Fibroblast of lung (primary cell): ENCODE data around the gene ERCC2. TPM values are rescaled to one million over a fixed set of nuclear protein-coding genes. Genes with fewer than 3 reads are reported as not detected.

Experiments used
- DNase-seq, 2 donors: peaks; one replicate each; pipeline versions ENCODE4 v3.0.0 to v3.0.0-alpha.2; 2010; ENCODE audit warnings: low read depth in 2 of 2
- H2AFZ ChIP-seq: 2 replicates; pipeline ENCODE4 v1.5.1; 2012; ENCODE audit warnings: low read length, control low read depth, inconsistent platforms
- H3K27ac ChIP-seq: 2 replicates; pipeline ENCODE4 v1.5.1; 2011; ENCODE audit warnings: low read length, control low read depth; ENCODE audit not compliant: insufficient read depth
- H3K27me3 ChIP-seq: 2 replicates; pipeline ENCODE4 v1.5.1; 2011; ENCODE audit warnings: mild to moderate bottlenecking, low read length; ENCODE audit not compliant: control insufficient read depth, insufficient read depth
- H3K36me3 ChIP-seq: 2 replicates; pipeline ENCODE4 v1.5.1; 2011; ENCODE audit warnings: low read length; ENCODE audit not compliant: control insufficient read depth, insufficient read depth
- H3K4me1 ChIP-seq: 2 replicates; pipeline ENCODE4 v1.5.1; 2011; ENCODE audit warnings: low read length; ENCODE audit not compliant: control insufficient read depth, insufficient read depth; ENCODE audit errors: extremely low read depth
- H3K4me2 ChIP-seq: 2 replicates; pipeline ENCODE4 v1.5.1; 2011; ENCODE audit warnings: low read length, control low read depth; ENCODE audit not compliant: insufficient read depth; ENCODE audit errors: extremely low read depth
- H3K4me3 ChIP-seq, 4 experiments: fragments of 200-600 bp in 1 of 4; sonication (generic) in 1 of 4; replicated peaks in 1 of 4; 2 replicates each; pipeline ENCODE4 v1.5.1; 2011 to 2016; ENCODE audit warnings: low read length in 4 of 4, low read depth in 3 of 4, mild to moderate bottlenecking in 3 of 4, control low read depth in 2 of 4, inconsistent platforms in 1 of 4, mixed read lengths in 1 of 4; ENCODE audit not compliant: insufficient read depth in 1 of 4; ENCODE audit errors: control extremely low read depth in 1 of 4
- H3K79me2 ChIP-seq: 2 replicates; pipeline ENCODE4 v1.5.1; 2012; ENCODE audit warnings: mild to moderate bottlenecking, low read length, inconsistent platforms; ENCODE audit not compliant: control insufficient read depth, insufficient read depth
- H3K9ac ChIP-seq: 2 replicates; pipeline ENCODE4 v1.5.1; 2011; ENCODE audit warnings: mild to moderate bottlenecking, low read length, control low read depth; ENCODE audit not compliant: insufficient read depth
- H3K9me3 ChIP-seq: 2 replicates; pipeline ENCODE4 v1.5.1; 2012; ENCODE audit warnings: low read depth, low read length; ENCODE audit not compliant: control insufficient read depth, insufficient read depth
- H4K20me1 ChIP-seq: 2 replicates; pipeline ENCODE4 v1.5.1; 2011; ENCODE audit warnings: low read length; ENCODE audit not compliant: control insufficient read depth, insufficient read depth; ENCODE audit errors: extremely low read depth
- CTCF ChIP-seq, 2 donors: IDR thresholded peaks in 1 of 2; conservative IDR thresholded peaks in 1 of 2; 1 replicate in 1 of 2; 2 replicates in 1 of 2; pipeline ENCODE4 v1.5.1; 2011 to 2012; ENCODE audit warnings: low read length in 2 of 2, control low read depth in 1 of 2, inconsistent platforms in 1 of 2, low read depth in 1 of 2, mild to moderate bottlenecking in 1 of 2
- EZH2 ChIP-seq: IDR thresholded peaks from 2 replicates; pipeline ENCODE4 v1.5.1; 2012; ENCODE audit warnings: low read length, control low read depth, mild to moderate bottlenecking; ENCODE audit errors: missing control alignments
- polyA minus RNA-seq: library from RNA; depleted of rRNA, polyadenylated mRNA; stranded (reverse); fragments of >200 nt; gene quantifications from 2 replicates; pipeline ENCODE4 v1.2.3, GENCODE V29; 2011; ENCODE audit warnings: low replicate concordance
- polyA plus RNA-seq, 2 donors: library from polyadenylated mRNA; depleted of rRNA in 1 of 2; stranded (reverse) in 1 of 2; unstranded in 1 of 2; fragments of >200 nt; gene quantifications; 2 replicates each; pipeline ENCODE4 v1.2.1, GENCODE V29; 2011 to 2012; ENCODE audit warnings: missing spikeins in 1 of 2
- total RNA-seq: library from RNA; depleted of rRNA; stranded (reverse); fragments of >200 nt; gene quantifications from 2 replicates; pipeline ENCODE4 v1.2.1, GENCODE V29; 2014

Gene ERCC2
- 16.7 and 21.6 TPM in 2 replicates for total RNA-seq
- 51.6 and 57.1 TPM in 2 replicates for polyA plus RNA-seq
- polyA plus RNA-seq (2012): 53.0 and 82.5 TPM in 2 replicates
- polyA minus RNA-seq: 143 and 179 TPM in 2 replicates

- Histone ChIP-seq H3K4me1 (no peaks in the 10 kb centered on the region), H3K27me3 (no peaks in the 10 kb centered on the region), H3K36me3 (peaks cover 2% of the 10 kb centered on the region), H2AFZ (peak within 1 kb of the TSS; percentile 79), H3K9me3 (no peaks in the 10 kb centered on the region), H3K9ac (peak within 1 kb of the TSS; percentile 77), H3K4me3 (peak within 1 kb of the TSS; percentile 68 to 83 (median 74)), H3K4me2 (peak within 1 kb of the TSS; percentile 70), H4K20me1 (no peaks in the 10 kb centered on the region), H3K79me2 (peaks cover 15% of the 10 kb centered on the region), H3K27ac (peak within 1 kb of the TSS; percentile 82)
- peak; percentile 98 to 99 for DNase-seq
- no peak for TF ChIP-seq EZH2
- no peak for TF ChIP-seq CTCF (conservative IDR thresholded peaks at IDR 0.05 in 1 of 2, IDR thresholded peaks at IDR 0.05 in 1 of 2; ENCODE audit: low read depth in 1 of 2, low read length in 2 of 2)
Measured at GRCh38 chr19:45370410-45371204, at the start of gene ERCC2. ERCC2 (minus strand) TSS chr19:45370573; CDS start chr19:45370540, 33 bp downstream.

GRCh38 chr19:45419895-45420294 lies 49.5 kb upstream of the ERCC2 start:
- Histone ChIP-seq H3K36me3 (peaks cover 12% of the 10 kb centered on the region), H3K79me2 (peaks cover 21% of the 10 kb centered on the region), H3K27ac (no peak overlapping the region), H2AFZ (no peak overlapping the region), H3K27me3 (no peaks in the 10 kb centered on the region), H4K20me1 (no peaks in the 10 kb centered on the region), H3K4me2 (no peak overlapping the region), H3K4me1 (peaks cover 13% of the 10 kb centered on the region), H3K4me3 (no peak overlapping the region), H3K9ac (no peak overlapping the region), H3K9me3 (no peaks in the 10 kb centered on the region)
- no peak for DNase-seq
- no peak for TF ChIP-seq CTCF (conservative IDR thresholded peaks at IDR 0.05 in 1 of 2, IDR thresholded peaks at IDR 0.05 in 1 of 2; ENCODE audit: low read depth in 1 of 2, low read length in 2 of 2)
- no peak for TF ChIP-seq EZH2

GRCh38 chr19:45419396-45419795 lies 49.0 kb upstream of the ERCC2 start:
- no peak overlapping the region for H3K4me3 ChIP-seq
- peaks cover 15% of the 10 kb centered on the region for H3K36me3 ChIP-seq
- H3K4me1 ChIP-seq: peaks cover 9% of the 10 kb centered on the region
- no peaks in the 10 kb centered on the region for H3K9me3 ChIP-seq
- H2AFZ ChIP-seq: no peak overlapping the region
- no peak for TF ChIP-seq EZH2
- TF ChIP-seq CTCF (conservative IDR thresholded peaks at IDR 0.05 in 1 of 2, IDR thresholded peaks at IDR 0.05 in 1 of 2; ENCODE audit: low read depth in 1 of 2, low read length in 2 of 2): no peak
- H3K79me2 ChIP-seq: peaks cover 21% of the 10 kb centered on the region
- H3K4me2 ChIP-seq: no peak overlapping the region
- no peaks in the 10 kb centered on the region for H3K27me3 ChIP-seq
- DNase-seq: no peak
- no peak overlapping the region for H3K27ac ChIP-seq
- H3K9ac ChIP-seq: no peak overlapping the region
- no peaks in the 10 kb centered on the region for H4K20me1 ChIP-seq
